WTC11 (cell line): ENCODE measurements around the gene C1QL4. TPM values are rescaled to one million over a fixed set of nuclear protein-coding genes. Genes with fewer than 3 reads are reported as not detected.

Experiments used
- ATAC-seq: fragments of 200-7000 bp; cut with Tn5 transposase; 2 replicates; pipeline ENCODE4 v1.10.0; 2021; ENCODE audit warnings: mild to moderate bottlenecking, moderate library complexity
- CTCF ChIA-PET: fragments of 300-600 bp; sonication (Branson Sonifier 250); formaldehyde crosslinking; loops from one replicate; lab custom pipeline; 2021; ENCODE audit warnings: antibody characterized with exemption; lab: Charles Lee
- POLR2A ChIA-PET: fragments of 350-600 bp; sonication (Branson Sonifier 250); formaldehyde crosslinking; loops from one replicate; lab custom pipeline; 2021; ENCODE audit warnings: antibody characterized with exemption; lab: Charles Lee
- DNase-seq: peaks from one replicate; pipeline ENCODE4 v3.0.0; 2021; ENCODE audit warnings: low spot score
- H3K27ac Mint-ChIP-seq: 2 replicates; pipeline ENCODE4 v1.8.0; 2021; ENCODE audit warnings: mixed read lengths
- H3K27me3 Mint-ChIP-seq: 2 replicates; pipeline ENCODE4 v1.8.0; 2021; ENCODE audit warnings: low read depth, mild to moderate bottlenecking, moderate library complexity, mixed read lengths
- H3K36me3 Mint-ChIP-seq: 2 replicates; pipeline ENCODE4 v1.8.0; 2021; ENCODE audit warnings: mixed read lengths
- H3K4me1 Mint-ChIP-seq: 2 replicates; pipeline ENCODE4 v1.8.0; 2022; ENCODE audit warnings: mixed read lengths
- H3K4me3 Mint-ChIP-seq: 2 replicates; pipeline ENCODE4 v1.8.0; 2021; ENCODE audit warnings: mild to moderate bottlenecking, moderate library complexity, mixed read lengths
- H3K9me3 Mint-ChIP-seq: 2 replicates; pipeline ENCODE4 v1.8.0; 2021; ENCODE audit warnings: mixed read lengths
- FOXJ3 ChIP-seq: sonication (generic); formaldehyde crosslinking; IDR thresholded peaks from 2 replicates; pipeline ENCODE4 v1.9.0; 2021; ENCODE audit warnings: missing genetic modification reagents, mild to moderate bottlenecking, borderline replicate concordance
- GRHL2 ChIP-seq: fragments of 250-450 bp; sonication (Bioruptor Pico); IDR thresholded peaks from 2 replicates; pipeline ENCODE4 v1.8.0; 2022; ENCODE audit warnings: mild to moderate bottlenecking, moderate library complexity; ENCODE audit not compliant: insufficient replicate concordance, severe bottlenecking
- HMGXB4 ChIP-seq: sonication (generic); formaldehyde crosslinking; IDR thresholded peaks from 2 replicates; pipeline ENCODE4 v1.8.1; 2023; ENCODE audit warnings: mild to moderate bottlenecking, moderate library complexity, missing genetic modification reagents
- JAZF1 ChIP-seq: fragments of 250-450 bp; sonication (Bioruptor Pico); IDR thresholded peaks from 2 replicates; pipeline ENCODE4 v1.9.0; 2021; ENCODE audit warnings: moderate library complexity, mild to moderate bottlenecking, inconsistent platforms
- JUN ChIP-seq: sonication (generic); formaldehyde crosslinking; IDR thresholded peaks from 2 replicates; pipeline ENCODE4 v1.8.0; 2023; ENCODE audit warnings: mild to moderate bottlenecking, missing genetic modification reagents
- NFATC4 ChIP-seq: fragments of 250-450 bp; sonication (Bioruptor Pico); IDR thresholded peaks from 2 replicates; pipeline ENCODE4 v1.9.0; 2021; ENCODE audit warnings: mild to moderate bottlenecking
- NR1H2 ChIP-seq: sonication (generic); formaldehyde crosslinking; IDR thresholded peaks from 2 replicates; pipeline ENCODE4 v1.9.0; 2021; ENCODE audit warnings: mild to moderate bottlenecking, moderate library complexity, missing genetic modification reagents
- RELA ChIP-seq: sonication (generic); formaldehyde crosslinking; IDR thresholded peaks from 2 replicates; pipeline ENCODE4 v1.8.1; 2022; ENCODE audit warnings: missing genetic modification reagents, mild to moderate bottlenecking, borderline replicate concordance
- SOX15 ChIP-seq: fragments of 250-450 bp; sonication (Bioruptor Pico); IDR thresholded peaks from 2 replicates; pipeline ENCODE4 v1.9.0; 2021; ENCODE audit warnings: mild to moderate bottlenecking
- TEAD4 ChIP-seq: sonication (generic); formaldehyde crosslinking; IDR thresholded peaks from 2 replicates; pipeline ENCODE4 v1.8.0; 2022; ENCODE audit warnings: mild to moderate bottlenecking, missing genetic modification reagents
- ZBTB21 ChIP-seq: sonication (generic); formaldehyde crosslinking; IDR thresholded peaks from 2 replicates; pipeline ENCODE4 v1.8.1; 2023; ENCODE audit warnings: mild to moderate bottlenecking, missing genetic modification reagents, borderline replicate concordance
- ZNF138 ChIP-seq: sonication (generic); formaldehyde crosslinking; conservative IDR thresholded peaks from 2 replicates; pipeline ENCODE4 v1.8.1; 2022; ENCODE audit warnings: mild to moderate bottlenecking, moderate library complexity, missing genetic modification reagents
- total RNA-seq: library from RNA; stranded (reverse); gene quantifications from 3 replicates; pipeline ENCODE4 v1.2.3, GENCODE V29; 2021
- TF ChIP-seq, protein P1 (sequence below): fragments of 250-450 bp; sonication (Bioruptor Pico); IDR thresholded peaks from 2 replicates; pipeline ENCODE4 v1.9.0; 2021; ENCODE audit warnings: moderate library complexity, mild to moderate bottlenecking, inconsistent platforms, borderline replicate concordance
- TF ChIP-seq, protein P2 (sequence below): sonication (generic); formaldehyde crosslinking; conservative IDR thresholded peaks from 2 replicates; pipeline ENCODE4 v1.8.1; 2023; ENCODE audit warnings: mild to moderate bottlenecking, low read depth, missing genetic modification reagents, moderate library complexity
- TF ChIP-seq, protein P3 (sequence below): sonication (generic); formaldehyde crosslinking; IDR thresholded peaks from 2 replicates; pipeline ENCODE4 v1.8.0; 2023; ENCODE audit warnings: missing genetic modification reagents, mild to moderate bottlenecking, borderline replicate concordance
- TF ChIP-seq, protein P4 (sequence below): sonication (generic); formaldehyde crosslinking; IDR thresholded peaks from 2 replicates; pipeline ENCODE4 v1.8.1; 2023; ENCODE audit warnings: mild to moderate bottlenecking, missing genetic modification reagents, moderate library complexity
- TF ChIP-seq, protein P5 (sequence below): sonication (generic); formaldehyde crosslinking; IDR thresholded peaks from 2 replicates; pipeline ENCODE4 v1.8.0; 2022; ENCODE audit warnings: mild to moderate bottlenecking, missing genetic modification reagents

C1QL4 gene
- total RNA-seq, 1 experiment from 2014 or later, result 1.2 TPM

GRCh38 chr12:49366652-49367380 is 29.8 kb upstream of the C1QL4 start (continued):
- TF ChIP-seq, protein P1, sequence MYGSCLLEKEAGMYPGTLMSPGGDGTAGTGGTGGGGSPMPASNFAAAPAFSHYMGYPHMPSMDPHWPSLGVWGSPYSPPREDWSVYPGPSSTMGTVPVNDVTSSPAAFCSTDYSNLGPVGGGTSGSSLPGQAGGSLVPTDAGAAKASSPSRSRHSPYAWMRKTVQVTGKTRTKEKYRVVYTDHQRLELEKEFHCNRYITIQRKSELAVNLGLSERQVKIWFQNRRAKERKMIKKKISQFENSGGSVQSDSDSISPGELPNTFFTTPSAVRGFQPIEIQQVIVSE (CRISPR knock-in tag), result no peak
- TF ChIP-seq JUN (CRISPR knock-in tag), result 0 out of 2 replicates have a peak, but pooled peaks have one; percentile 21
- TF ChIP-seq, protein P2, sequence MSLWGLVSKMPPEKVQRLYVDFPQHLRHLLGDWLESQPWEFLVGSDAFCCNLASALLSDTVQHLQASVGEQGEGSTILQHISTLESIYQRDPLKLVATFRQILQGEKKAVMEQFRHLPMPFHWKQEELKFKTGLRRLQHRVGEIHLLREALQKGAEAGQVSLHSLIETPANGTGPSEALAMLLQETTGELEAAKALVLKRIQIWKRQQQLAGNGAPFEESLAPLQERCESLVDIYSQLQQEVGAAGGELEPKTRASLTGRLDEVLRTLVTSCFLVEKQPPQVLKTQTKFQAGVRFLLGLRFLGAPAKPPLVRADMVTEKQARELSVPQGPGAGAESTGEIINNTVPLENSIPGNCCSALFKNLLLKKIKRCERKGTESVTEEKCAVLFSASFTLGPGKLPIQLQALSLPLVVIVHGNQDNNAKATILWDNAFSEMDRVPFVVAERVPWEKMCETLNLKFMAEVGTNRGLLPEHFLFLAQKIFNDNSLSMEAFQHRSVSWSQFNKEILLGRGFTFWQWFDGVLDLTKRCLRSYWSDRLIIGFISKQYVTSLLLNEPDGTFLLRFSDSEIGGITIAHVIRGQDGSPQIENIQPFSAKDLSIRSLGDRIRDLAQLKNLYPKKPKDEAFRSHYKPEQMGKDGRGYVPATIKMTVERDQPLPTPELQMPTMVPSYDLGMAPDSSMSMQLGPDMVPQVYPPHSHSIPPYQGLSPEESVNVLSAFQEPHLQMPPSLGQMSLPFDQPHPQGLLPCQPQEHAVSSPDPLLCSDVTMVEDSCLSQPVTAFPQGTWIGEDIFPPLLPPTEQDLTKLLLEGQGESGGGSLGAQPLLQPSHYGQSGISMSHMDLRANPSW, result no peak
- no peak for TF ChIP-seq NR1H2 (CRISPR knock-in tag)
- no peak for TF ChIP-seq SOX15 (CRISPR knock-in tag)
- TF ChIP-seq, protein P3, sequence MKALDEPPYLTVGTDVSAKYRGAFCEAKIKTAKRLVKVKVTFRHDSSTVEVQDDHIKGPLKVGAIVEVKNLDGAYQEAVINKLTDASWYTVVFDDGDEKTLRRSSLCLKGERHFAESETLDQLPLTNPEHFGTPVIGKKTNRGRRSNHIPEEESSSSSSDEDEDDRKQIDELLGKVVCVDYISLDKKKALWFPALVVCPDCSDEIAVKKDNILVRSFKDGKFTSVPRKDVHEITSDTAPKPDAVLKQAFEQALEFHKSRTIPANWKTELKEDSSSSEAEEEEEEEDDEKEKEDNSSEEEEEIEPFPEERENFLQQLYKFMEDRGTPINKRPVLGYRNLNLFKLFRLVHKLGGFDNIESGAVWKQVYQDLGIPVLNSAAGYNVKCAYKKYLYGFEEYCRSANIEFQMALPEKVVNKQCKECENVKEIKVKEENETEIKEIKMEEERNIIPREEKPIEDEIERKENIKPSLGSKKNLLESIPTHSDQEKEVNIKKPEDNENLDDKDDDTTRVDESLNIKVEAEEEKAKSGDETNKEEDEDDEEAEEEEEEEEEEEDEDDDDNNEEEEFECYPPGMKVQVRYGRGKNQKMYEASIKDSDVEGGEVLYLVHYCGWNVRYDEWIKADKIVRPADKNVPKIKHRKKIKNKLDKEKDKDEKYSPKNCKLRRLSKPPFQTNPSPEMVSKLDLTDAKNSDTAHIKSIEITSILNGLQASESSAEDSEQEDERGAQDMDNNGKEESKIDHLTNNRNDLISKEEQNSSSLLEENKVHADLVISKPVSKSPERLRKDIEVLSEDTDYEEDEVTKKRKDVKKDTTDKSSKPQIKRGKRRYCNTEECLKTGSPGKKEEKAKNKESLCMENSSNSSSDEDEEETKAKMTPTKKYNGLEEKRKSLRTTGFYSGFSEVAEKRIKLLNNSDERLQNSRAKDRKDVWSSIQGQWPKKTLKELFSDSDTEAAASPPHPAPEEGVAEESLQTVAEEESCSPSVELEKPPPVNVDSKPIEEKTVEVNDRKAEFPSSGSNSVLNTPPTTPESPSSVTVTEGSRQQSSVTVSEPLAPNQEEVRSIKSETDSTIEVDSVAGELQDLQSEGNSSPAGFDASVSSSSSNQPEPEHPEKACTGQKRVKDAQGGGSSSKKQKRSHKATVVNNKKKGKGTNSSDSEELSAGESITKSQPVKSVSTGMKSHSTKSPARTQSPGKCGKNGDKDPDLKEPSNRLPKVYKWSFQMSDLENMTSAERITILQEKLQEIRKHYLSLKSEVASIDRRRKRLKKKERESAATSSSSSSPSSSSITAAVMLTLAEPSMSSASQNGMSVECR (CRISPR knock-in tag), result peak; percentile 63
- TF ChIP-seq, protein P4, sequence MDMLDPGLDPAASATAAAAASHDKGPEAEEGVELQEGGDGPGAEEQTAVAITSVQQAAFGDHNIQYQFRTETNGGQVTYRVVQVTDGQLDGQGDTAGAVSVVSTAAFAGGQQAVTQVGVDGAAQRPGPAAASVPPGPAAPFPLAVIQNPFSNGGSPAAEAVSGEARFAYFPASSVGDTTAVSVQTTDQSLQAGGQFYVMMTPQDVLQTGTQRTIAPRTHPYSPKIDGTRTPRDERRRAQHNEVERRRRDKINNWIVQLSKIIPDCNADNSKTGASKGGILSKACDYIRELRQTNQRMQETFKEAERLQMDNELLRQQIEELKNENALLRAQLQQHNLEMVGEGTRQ (CRISPR knock-in tag), result no peak; the same call in 1 of the 2 replicates
- no peak for TF ChIP-seq RELA
- no peak for TF ChIP-seq NFATC4 (CRISPR knock-in tag)
- TF ChIP-seq ZNF138 (CRISPR knock-in tag), result no peak
- TF ChIP-seq ZBTB21, result 0 out of 2 replicates have a peak, but pooled peaks have one; percentile 60

- H3K9me3 Mint-ChIP-seq, result no peaks in the 10 kb centered on the region
- peak overlapping the region; percentile 89 for H3K4me3 Mint-ChIP-seq
- H3K27ac Mint-ChIP-seq, result peak overlapping the region; percentile 97
- ChIA-PET POLR2A (interaction anchor here (1.0 to 1.9 kb wide), 8 partner anchors 10 to 146 kb away, joined by 3 to 8 read pairs (median 6); partner anchors contain the start of genes C1QL4, DNAJC22 and TROAP), CTCF (interaction anchor here (0.7 to 2.6 kb wide), 23 partner anchors 8 to 378 kb away, joined by 3 to 69 read pairs (median 9); partner anchors contain the start of genes C1QL4, DNAJC22, KCNH3 and PRPF40B)
- no peak for DNase-seq
- peak; percentile 38 for ATAC-seq
- peaks cover 12% of the 10 kb centered on the region for H3K27me3 Mint-ChIP-seq
- TF ChIP-seq JAZF1 (no peak), GRHL2 (CRISPR knock-in tag) (no peak), TEAD4 (CRISPR knock-in tag) (no peak), FOXJ3 (CRISPR knock-in tag) (no peak), HMGXB4 (CRISPR knock-in tag) (peak; percentile 10; the same call in 1 of the 2 replicates)
- TF ChIP-seq, protein P5, sequence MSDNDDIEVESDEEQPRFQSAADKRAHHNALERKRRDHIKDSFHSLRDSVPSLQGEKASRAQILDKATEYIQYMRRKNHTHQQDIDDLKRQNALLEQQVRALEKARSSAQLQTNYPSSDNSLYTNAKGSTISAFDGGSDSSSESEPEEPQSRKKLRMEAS (CRISPR knock-in tag), result peak; percentile 11; the same call in 1 of the 2 replicates
- no peaks in the 10 kb centered on the region for H3K36me3 Mint-ChIP-seq
- H3K4me1 Mint-ChIP-seq, result peaks cover 25% of the 10 kb centered on the region
These were observed 29.2 kb upstream of the C1QL4 start for GRCh38 chr12:49366096-49366651.
